GM13977 (cell line): ENCODE measurements around the gene STX2.
"Not testable (repeated sequence)": the region's sequence is repeated elsewhere in the genome, so short reads cannot be mapped to it uniquely, and the experiment has no call there.

Source experiments
- DNase-seq: peaks from one replicate; pipeline ENCODE4 v3.0.0; 2012; ENCODE audit warnings: low spot score
- in situ Hi-C: fragments of 300-500 bp; cut with MboI; formaldehyde crosslinking; loops from one replicate; pipeline ENCODE4 v1.12.0; 2022; ENCODE audit warnings: low sequenced_read_pairs, low pct_unique_long_range_greater_than_20kb, mixed read lengths, inconsistent platforms; ENCODE audit not compliant: unreplicated experiment
- TF ChIP-seq, protein P1 (sequence below): IDR thresholded peaks from 2 replicates; pipeline ENCODE4 v1.5.1; 2012; ENCODE audit warnings: mild to moderate bottlenecking, control low read depth; ENCODE audit not compliant: insufficient read depth; ENCODE audit errors: extremely low read depth, missing control alignments

STX2 gene

GRCh38 chr12:130856088-130856487, 17.0 kb upstream of the STX2 start:
- TF ChIP-seq, protein P1, sequence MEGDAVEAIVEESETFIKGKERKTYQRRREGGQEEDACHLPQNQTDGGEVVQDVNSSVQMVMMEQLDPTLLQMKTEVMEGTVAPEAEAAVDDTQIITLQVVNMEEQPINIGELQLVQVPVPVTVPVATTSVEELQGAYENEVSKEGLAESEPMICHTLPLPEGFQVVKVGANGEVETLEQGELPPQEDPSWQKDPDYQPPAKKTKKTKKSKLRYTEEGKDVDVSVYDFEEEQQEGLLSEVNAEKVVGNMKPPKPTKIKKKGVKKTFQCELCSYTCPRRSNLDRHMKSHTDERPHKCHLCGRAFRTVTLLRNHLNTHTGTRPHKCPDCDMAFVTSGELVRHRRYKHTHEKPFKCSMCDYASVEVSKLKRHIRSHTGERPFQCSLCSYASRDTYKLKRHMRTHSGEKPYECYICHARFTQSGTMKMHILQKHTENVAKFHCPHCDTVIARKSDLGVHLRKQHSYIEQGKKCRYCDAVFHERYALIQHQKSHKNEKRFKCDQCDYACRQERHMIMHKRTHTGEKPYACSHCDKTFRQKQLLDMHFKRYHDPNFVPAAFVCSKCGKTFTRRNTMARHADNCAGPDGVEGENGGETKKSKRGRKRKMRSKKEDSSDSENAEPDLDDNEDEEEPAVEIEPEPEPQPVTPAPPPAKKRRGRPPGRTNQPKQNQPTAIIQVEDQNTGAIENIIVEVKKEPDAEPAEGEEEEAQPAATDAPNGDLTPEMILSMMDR: no peak
- no peak for DNase-seq
- in situ Hi-C loops: no loop called here

GRCh38 chr12:130850418-130851021, 11.5 kb upstream of the STX2 start:
- no peak for DNase-seq
- TF ChIP-seq, protein P1: no peak
- in situ Hi-C loops: no loop called here

- no peak for DNase-seq
- TF ChIP-seq, protein P1: no peak
- in situ Hi-C loops: no loop called here
Measured at GRCh38 chr12:130849561-130850417, 10.7 kb upstream of the STX2 start.

DNA sequence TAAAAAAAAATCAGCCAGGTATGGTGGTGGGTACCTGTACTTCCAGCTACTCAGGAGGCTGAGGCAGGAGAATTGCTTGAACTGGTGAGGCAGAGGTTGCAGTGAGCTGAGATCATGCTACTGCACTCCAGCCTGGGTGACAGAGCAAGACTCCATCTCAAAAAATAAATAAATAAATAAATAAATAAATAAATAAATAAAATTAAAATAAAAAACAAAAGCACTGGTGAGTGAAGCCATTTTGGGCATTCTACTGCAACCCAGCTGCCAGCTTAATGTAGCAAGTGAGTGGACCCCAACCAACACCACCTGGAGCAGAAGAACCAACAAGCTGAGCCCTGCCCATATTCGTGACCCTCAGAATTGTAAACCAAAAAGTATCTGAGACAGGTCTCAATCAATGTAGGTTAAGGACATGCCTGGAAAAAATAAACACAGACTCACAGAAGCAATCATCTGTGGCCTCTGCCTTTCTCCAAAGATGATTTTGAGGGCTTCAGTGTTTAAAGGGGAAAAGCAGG, 9.8 kb upstream of the STX2 start:
- DNase-seq, in situ Hi-C loops: not testable (repeated sequence)

DNA sequence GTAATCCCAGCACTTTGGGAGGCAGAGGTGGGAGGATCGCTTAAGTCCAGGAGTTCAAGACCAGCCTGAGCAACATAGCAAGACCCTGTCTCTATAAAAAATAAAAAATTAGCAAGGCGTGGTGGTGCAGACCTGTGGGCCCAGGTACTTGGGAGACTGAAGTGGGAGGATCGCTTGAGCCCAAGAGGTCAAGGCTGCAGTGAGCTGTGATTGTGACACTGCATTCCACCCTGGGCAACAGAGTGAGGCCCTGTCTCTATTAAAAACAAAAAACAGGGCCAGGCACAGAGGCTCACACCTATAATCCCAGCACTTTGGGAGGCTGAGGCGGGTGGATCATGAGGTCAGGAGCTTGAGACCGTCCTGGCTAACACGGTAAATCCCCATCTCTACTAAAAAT, 9.1 kb upstream of the STX2 start:
- DNase-seq, in situ Hi-C loops: not testable (repeated sequence)

DNA sequence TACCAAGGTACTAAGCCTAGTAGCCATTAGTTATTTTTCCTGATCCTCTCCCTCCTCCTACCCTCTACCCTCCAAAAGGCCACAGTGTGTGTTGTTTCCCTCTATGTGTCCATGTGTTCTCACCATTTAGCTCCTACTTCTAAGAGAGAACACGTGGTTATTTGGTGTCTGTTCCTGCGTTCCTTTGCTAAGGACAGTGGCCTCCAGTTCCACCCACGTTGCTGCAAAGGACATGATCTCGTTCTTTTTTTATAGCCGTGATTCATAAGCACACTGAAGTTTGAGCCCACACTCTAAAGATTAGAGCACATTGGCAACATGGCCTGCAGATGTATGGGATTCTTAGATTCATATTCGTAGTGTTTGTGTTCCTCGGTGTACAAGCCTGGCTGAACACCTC, 8.1 kb upstream of the STX2 start:
- in situ Hi-C loops: no loop called here
- DNase-seq: no peak
- TF ChIP-seq, protein P1: no peak

DNA sequence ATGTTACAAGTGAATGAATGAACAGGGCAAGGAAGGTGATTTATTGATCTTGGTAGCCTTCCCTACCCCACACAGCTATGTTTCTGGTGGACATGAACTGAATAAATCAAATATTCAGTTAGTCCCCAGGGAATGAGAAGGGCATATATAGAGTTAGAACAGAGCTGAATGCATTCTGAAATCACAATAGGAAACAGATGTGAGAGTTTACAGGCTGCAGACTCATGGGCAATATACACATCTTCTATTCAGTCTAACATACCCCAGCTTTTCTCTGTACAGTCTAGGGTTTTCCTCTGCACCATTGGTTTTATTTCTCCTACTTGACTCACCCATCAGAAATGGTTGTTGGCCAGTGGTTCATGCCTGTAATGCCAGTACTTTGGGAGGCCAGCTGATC, 7.3 kb upstream of the STX2 start:
- no peak for DNase-seq
- TF ChIP-seq, protein P1: no peak
- in situ Hi-C loops: no loop called here
